DMS79 (cell line): Measurements from ENCODE around the gene DRAXIN.
A peak's percentile ranks its signal among the peaks of the same experiment; 100 is the strongest.

ENCODE experiments used
- DNase-seq: peaks from one replicate; lab custom pipeline; 2025; lab: John Stamatoyannopoulos, UW

The DRAXIN gene

GRCh38 chr1:11708554-11709350, 17.2 kb downstream of the DRAXIN start:
- DNase-seq = no peak

GRCh38 chr1:11711490-11711889, 20.0 kb downstream of the DRAXIN start:
- DNase-seq = no peak

- DNase-seq = no peak
These were observed 20.8 kb downstream of the DRAXIN start for GRCh38 chr1:11712285-11712684.

- DNase-seq = no peak
These were observed 21.6 kb downstream of the DRAXIN start for GRCh38 chr1:11713095-11713494.

- DNase-seq = no peak
These were observed 23.5 kb downstream of the DRAXIN start for GRCh38 chr1:11714831-11715575.

GRCh38 chr1:11719313-11720032, 28.0 kb downstream of the DRAXIN start:
- peak; percentile 17 for DNase-seq

- DNase-seq = no peak
These were observed 28.5 kb downstream of the DRAXIN start for GRCh38 chr1:11720033-11720376.

GRCh38 chr1:11720525-11720924, 29.0 kb downstream of the DRAXIN start:
- DNase-seq = no peak

GRCh38 chr1:11721311-11721710, 29.8 kb downstream of the DRAXIN start:
- no peak for DNase-seq

GRCh38 chr1:11722538-11722937, 31.0 kb downstream of the DRAXIN start:
- no peak for DNase-seq

GRCh38 chr1:11725616-11726015, 34.1 kb downstream of the DRAXIN start:
- DNase-seq = no peak

- no peak for DNase-seq
These were observed 35.6 kb downstream of the DRAXIN start for GRCh38 chr1:11727119-11727518.

- DNase-seq = no peak
These were observed 36.8 kb downstream of the DRAXIN start for GRCh38 chr1:11728126-11728806.

- DNase-seq = no peak
These were observed 37.6 kb downstream of the DRAXIN start for GRCh38 chr1:11729155-11729497.

- no peak for DNase-seq
These were observed 38.3 kb downstream of the DRAXIN start for GRCh38 chr1:11729498-11730428.

GRCh38 chr1:11730429-11730891, 39.0 kb downstream of the DRAXIN start:
- no peak for DNase-seq

- peak; percentile 55 for DNase-seq
These were observed 40.3 kb downstream of the DRAXIN start for GRCh38 chr1:11731691-11732283.

- DNase-seq = no peak
These were observed 41.8 kb downstream of the DRAXIN start for GRCh38 chr1:11733306-11733705.

GRCh38 chr1:11735531-11735853, 44.0 kb downstream of the DRAXIN start:
- DNase-seq = no peak

GRCh38 chr1:11735854-11736745, 44.6 kb downstream of the DRAXIN start, which contains the start of gene AGTRAP:
TSS of gene AGTRAP (plus strand) at chr1:11736136. CDS start at chr1:11736209, 73 bp downstream.
- DNase-seq = peak; percentile 84
